Endothelial cell of hepatic sinusoid (primary cell): ENCODE data around the gene NELFE.
"Not testable (repeated sequence)": the region's sequence is repeated elsewhere in the genome, so short reads cannot be mapped to it uniquely, and the experiment has no call there.

Source experiments
- in situ Hi-C: cut with HindIII; loops from 2 replicates; pipeline ENCODE4 v1.10.0; 2017; ENCODE audit warnings: low sequenced_read_pairs

NELFE gene

DNA sequence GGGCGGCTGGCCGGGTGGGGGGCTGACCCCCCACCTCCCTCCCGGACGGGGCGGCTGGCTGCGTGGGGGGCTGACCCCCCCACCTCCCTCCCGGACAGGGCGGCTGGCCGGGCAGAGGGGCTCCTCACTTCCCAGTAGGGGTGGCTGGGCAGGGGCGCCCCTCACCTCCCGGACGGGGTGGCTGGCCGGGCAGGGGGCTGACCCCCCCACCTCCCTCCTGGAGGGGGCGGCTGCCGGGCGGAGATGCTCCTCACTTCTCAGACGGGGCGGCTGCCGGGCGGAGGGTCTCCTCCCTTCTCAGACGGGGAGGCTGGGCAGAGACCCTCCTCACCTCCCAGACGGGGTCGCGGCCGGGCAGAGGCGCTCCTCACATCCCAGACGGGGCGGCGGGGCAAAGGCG is 17.3 kb upstream of the NELFE start:
- in situ Hi-C loops, result not testable (repeated sequence)

DNA sequence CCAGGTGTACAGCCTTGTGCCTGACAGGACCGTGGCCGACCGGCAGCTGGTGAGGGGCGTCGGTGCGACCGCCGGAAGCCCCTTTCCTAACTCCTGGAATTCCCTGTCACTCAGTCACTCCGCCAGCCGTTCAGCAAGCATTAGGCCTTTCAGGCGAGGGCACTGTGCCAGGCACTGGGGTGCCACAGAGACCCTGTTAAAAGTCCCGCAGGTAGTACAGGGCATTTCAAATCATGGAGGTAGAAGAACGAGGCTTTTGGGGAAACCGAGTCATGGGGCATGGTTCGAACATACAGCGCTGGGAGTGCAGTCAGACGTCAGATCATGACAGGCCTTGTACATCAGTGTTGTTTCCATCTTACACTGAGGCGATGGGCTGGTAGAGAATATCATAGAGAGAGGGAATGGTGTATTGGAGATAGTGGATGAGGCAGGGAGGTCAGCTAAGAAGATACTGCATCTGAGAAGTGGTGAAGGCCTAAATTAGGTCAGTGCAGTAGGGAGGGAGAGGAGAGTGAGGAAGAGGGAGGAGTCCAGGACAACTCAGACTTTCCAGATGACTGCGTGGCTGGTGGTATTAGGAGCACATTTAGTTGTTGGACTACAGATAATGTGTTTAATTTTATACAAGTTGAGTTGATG is 14.1 kb upstream of the NELFE start:
- in situ Hi-C loops, result no loop called here

DNA sequence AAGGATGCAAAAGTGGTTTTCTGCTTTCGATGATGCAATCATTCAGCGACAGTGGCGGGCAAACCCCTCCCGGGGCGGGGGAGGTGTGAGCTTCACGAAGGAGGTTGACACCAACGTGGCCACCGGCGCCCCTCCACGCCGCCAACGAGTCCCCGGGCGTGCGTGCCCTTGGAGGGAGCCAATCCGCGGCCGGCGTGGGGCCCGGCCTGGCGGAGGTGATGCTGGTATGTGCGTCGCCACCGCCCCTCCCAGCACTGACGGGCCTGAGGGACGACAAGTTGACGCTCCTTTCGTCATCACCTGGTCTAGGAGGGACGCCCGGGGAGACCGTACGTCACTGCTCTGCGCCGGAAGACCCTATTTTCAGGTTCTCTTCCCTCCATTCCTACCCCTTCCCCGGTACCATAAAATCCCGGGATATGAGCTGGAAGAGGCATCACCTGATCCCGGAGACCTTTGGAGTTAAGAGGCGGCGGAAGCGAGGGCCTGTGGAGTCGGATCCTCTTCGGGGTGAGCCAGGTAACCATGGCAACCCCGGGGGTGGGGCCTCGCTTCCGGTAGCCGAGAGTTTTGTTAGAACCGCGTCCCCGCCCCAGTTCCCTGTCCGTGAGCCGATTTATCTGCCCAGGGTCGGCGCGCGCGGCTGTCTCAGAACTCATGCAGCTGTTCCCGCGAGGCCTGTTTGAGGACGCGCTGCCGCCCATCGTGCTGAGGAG is 13.4 kb upstream of the NELFE start, which contains the start of gene DXO:
DXO (minus strand) TSS at position 146 of the 716 bp plus-strand sequence. CDS start 463 bp downstream, outside the sequence.
- in situ Hi-C loops, result no loop called here

DNA sequence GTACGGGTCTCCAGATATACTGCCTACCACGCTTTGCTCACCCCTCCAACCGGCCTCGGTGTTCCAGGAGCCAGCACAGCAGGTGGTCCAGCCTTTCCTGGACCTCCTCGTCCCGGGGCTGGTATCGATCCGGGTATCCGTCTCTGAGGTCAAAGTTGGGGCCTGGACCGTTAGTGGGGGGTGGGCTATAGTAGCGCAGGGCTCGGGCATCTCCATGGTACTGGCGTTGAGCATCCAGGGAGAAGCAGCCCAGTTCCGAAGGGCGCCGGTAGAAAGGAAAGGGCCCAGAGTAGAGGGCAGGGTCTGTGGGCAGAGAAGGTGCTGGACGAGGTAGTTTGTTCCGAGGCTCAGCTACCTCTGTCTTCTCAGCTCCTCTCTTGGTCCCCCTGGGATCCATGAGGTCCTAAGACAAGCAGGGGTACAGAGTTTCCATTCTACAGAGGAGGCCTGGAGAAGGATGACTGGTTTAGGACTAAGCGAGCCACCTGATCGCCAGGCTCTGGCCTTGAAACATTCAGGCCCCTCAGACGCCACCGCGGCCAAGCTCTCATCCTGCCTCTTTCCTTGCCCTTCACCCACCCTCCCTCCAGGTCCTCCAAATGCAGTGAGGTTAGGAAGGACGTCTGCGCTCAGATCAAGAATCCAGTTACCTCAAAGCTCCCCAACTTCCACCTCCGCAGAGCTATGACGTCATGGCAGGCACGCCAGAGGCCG is 12.7 kb upstream of the NELFE start:
- in situ Hi-C loops, result no loop called here

DNA sequence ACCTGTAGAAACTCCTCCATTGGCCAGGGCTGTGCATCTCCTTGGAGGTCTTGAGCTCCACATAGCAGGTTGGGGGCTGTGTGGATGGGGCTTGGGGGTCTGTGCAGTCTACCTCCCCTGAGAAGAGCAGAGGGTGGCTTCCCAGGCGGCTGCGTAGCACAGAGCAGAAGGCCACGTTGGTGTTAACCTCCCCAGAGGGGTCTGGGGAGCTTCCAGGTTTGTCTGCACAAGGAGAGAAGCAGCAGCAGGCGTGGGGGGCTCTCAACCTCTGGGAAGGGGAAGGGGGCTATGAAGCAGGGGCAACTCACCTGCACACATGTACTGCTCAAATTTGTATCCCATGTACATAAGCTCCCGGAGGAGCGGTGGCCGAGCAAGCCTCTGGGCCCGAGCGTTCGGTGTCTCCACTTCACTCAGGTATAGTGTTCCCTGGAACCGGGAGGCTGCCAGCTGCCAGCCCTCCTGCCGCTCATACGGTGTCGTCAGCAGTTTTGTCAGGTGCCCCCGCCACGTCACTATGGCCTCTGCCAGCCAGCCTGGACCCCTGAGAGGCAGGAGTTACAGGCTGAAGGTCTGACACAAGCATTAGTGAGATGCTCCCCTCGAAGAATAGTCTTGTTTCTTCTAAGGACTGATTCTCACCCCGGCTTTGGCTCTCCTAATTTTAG is 12.0 kb upstream of the NELFE start:
- in situ Hi-C loops, result no loop called here

DNA sequence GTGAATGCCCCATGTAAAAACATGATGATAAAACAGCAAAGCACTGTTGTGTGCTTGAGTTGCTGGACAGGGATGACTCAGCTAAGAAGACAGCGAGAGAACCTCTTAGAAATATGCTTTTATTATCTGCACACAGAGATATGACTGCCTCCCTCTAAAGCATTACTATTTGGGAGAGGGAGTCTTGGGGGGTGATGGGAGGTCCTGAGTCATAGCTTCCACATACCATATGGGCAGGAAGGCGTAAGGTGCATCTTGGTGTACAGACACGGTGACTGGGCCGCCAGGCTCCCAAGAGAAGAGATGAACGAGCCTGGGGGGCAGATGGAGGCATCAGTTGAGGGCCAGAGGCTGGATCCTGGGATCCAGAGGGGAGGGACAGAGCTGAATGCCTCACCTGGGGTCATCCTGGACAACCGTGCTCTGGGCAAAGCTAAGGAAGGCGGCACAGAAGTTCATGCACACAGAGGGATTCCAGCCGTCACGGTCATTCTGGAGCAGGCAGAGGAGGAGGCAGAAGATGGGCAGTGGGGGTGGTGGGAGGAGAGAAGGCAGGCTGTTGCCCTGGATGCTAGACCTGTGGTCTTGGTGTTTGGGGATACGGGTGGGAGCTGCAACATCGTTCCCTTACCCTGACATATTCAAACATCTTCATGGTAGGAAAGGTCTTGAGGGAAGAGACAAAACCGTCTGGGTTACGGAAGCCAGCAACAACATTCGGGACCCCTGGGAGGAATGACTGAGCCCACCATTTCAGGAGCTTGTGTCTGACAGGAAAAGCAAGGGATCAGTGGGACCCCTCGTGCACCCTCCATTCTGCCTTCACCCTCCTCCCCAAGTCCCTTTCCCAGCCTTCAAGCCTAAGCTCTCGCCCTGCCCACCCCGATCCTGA is 11.2 kb upstream of the NELFE start:
- in situ Hi-C loops, result no loop called here

DNA sequence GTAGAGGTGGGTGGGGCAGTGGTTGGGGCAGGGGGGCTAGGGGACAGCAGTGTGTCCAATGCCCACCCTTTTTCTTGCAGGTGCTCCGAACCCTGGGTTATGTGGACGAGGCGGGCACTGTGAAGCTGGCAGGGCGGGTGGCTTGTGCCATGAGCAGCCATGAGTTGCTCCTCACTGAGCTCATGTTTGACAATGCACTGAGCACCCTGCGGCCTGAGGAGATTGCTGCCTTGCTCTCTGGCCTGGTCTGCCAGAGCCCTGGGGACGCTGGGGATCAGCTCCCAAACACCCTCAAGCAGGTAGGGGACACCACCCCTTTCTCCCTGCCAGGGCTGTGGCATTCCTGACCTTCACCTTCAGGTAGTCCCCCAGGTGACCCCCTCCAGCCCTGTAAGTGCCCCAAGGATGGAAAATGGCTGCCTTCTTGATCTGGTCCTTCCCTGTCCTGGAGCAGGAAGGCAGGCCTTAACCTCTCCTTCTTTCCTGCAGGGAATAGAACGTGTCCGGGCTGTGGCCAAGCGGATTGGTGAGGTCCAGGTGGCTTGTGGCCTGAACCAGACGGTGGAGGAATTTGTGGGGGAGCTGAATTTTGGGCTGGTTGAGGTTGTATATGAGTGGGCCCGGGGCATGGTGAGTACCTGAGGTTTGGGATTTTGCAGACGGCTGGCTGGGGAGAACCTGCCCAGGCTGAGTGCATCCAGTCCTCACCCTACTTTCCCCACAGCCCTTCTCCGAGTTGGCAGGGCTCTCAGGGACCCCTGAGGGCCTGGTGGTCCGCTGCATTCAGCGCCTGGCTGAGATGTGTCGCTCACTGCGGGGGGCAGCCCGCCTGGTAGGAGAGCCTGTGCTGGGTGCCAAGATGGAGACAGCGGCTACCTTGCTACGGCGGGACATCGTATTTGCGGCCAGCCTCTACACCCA is 10.3 kb upstream of the NELFE start:
- in situ Hi-C loops, result no loop called here

DNA sequence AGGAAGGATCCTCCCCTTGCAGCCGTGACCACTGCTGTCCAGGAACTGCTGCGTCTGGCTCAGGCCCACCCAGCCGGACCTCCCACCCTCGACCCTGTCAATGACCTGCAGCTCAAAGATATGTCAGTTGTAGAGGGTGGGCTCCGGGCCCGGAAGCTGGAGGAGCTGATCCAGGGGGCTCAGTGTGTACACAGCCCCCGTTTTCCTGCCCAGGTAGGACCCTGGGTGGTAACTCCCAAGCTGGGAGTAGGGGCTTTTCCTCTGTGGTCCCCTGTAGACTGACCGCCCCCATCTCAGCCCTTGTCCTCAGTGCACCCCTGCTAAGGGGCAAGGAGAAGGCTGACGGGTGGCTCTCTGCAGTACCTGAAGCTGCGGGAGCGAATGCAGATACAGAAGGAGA is 9.6 kb upstream of the NELFE start:
- in situ Hi-C loops, result no loop called here

DNA sequence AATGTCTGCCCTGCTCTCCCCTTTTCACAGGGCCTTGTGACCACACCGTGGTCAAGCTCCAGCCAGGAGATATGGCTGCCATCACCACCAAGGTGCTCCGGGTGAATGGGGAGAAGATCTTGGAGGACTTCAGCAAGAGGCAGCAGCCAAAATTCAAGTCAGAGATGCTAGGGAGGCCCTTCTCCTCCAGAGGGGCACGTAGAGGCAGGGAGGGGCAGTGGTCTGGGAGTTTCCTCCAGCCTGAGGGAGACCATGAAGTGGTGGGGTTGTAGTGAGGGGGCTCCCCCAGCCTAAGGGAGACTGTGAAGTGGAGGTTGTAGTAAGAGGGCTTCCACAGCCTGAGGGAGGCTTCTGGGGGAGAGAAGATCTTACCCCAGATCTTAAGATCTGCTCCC is 9.2 kb upstream of the NELFE start:
- in situ Hi-C loops, result no loop called here

DNA sequence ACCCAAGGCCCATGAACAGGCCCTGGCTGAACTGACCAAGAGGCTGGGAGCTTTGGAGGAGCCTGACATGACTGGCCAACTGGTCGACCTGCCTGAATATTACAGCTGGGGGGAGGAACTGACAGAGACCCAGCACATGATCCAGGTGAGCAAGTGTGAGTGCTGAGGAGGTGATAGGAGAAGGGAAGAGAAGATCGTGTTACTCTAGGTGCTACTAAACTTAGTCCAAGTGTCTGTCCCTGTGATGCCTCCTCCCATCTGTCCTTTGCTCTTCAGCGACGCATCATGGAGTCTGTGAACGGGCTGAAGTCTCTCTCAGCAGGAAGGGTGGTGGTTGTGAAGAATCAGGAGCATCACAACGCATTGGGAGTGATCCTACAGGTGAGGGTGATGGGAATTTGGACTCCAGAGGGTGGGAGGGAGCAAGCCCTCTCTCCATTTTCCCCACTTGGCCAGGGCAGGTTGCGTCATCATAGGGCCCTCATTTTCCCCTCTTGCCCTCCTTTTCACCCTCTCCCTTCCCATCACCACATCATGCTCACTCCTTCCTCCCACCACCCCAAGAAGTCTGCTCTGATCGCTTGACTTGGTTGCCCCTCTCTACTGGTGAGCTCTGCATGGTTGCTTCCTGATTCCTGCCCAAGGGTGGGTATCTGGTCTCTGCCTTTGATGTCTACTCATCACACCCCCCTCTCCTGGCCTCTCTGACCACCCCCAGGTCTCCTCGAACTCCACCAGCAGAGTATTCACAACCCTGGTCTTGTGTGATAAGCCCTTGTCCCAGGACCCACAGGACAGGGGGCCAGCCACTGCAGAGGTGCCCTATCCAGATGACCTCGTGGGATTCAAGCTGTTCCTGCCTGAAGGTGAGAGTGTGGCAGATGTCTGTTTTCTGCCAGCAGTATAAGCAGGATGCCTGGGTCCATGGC is 8.5 kb upstream of the NELFE start:
- in situ Hi-C loops, result no loop called here

DNA sequence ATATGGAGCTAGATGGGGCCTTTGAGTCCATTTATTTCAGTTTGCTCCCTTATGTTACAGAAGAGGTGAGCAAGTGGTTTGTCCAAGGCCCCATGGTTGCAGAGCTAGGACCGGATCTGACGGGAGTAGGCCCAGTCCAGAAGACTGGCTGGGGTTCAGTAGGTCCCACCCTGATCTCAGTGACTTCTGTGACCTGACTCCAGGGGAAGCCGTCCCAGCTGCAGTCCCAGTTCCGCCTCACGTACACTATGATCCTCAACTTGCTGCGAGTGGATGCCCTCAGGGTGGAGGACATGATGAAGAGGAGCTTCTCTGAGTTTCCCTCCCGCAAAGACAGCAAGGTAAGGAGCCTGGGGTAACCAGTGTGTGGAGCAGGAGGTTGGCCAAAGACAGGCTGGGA is 7.7 kb upstream of the NELFE start:
- in situ Hi-C loops, result no loop called here

DNA sequence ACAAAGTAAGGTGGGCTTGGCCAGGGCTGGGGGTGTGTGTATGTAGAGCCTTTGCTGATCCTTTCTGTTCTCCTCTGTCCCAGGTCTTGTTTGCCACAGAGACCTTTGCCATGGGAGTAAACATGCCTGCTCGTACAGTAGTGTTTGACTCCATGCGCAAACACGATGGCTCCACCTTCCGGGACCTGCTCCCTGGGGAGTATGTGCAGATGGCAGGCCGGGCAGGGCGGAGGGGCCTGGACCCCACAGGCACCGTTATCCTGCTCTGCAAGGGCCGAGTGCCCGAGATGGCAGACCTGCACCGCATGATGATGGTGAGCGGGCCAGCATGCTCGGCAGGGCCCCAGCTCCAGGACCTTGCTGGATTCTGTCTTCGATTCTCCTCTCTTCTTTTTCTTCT is 6.9 kb upstream of the NELFE start:
- in situ Hi-C loops, result no loop called here

DNA sequence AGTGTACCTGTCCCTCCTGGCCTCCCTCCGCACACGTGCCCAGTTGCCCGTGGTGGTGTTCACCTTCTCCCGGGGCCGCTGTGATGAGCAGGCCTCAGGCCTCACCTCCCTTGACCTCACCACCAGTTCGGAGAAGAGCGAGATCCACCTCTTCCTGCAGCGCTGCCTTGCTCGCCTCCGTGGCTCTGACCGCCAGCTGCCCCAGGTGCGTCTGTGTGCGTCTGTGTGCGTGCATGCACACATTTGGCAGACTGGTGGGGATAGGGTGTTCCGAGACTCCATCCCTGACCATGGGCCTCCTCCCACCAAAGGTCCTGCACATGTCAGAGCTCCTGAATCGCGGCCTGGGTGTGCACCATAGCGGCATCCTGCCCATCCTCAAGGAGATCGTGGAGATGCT is 5.2 kb upstream of the NELFE start:
- in situ Hi-C loops, result no loop called here

DNA sequence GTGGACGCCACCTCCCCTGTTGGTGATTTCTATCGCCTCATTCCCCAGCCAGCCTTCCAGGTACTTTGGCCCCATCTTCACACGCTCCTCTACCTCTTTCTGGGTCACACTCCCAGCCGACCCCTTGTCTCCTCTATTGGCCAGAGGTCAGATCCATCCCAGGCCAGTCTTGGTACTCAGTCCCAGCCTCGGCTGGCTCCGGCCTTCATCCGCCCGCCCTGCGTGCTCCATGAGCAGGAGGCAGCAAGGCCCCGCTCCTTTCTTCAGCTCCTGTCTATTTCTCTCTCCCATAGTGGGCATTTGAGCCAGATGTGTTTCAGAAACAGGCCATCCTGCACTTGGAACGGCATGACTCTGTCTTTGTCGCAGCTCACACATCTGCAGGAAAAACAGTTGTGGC is 2.8 kb upstream of the NELFE start:
- in situ Hi-C loops, result no loop called here

DNA sequence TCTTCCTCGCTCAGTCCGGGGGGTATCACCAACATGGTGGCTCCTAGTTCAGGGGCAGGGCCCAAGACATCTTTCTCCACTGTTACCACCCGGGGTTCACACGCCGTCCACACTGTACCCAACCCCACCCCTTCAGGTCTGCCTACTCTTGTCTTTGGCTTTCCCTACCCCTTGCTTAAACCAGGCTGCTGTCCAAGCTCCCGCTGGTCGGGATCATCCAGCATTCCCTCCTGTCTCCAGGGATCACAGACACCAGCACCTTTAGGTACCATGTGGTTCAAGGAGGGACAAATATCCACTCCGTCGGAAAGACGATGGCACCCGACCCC is 395 bp downstream of the NELFE start:
- in situ Hi-C loops, result no loop called here

DNA sequence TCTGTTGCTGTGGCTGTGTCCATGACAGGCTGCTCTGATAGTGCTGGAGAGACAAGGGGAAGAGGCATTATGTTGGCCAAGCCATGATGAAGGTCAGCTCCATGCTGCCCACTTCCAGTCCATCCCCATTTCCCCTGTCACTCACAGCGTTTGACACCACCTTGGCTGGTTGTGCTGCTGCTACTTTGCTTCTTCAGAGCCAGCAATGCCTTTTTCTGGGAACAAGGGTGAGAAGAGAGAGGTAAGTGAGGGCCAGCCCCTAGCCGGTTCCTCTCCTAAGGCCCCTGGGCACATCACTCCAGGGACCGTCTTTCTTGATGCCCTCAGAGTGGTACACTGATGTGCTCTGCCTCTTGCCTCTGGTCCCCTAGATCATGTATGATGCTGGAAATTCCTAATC is 2.0 kb downstream of the NELFE start:
- in situ Hi-C loops, result no loop called here

DNA sequence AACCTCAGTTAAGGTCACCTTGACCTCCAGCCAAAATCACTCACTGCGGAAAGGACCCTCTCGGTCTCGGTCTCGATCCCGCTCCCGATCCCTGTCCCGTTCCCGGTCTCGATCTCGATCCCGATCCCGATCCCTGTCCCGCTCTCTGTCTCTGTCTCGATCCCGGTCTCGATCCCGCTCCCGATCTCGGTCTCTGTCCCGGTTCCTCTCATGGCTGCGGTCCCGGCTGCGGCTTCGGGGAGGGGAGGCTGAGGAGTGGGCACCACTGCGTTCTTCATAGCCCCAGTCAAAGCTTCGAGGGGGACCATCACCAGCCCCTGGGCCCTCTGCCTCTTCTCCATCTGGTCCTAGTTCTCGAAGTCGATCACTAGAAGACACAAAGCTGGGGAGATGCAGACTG is 4.3 kb downstream of the NELFE start:
- in situ Hi-C loops, result no loop called here

DNA sequence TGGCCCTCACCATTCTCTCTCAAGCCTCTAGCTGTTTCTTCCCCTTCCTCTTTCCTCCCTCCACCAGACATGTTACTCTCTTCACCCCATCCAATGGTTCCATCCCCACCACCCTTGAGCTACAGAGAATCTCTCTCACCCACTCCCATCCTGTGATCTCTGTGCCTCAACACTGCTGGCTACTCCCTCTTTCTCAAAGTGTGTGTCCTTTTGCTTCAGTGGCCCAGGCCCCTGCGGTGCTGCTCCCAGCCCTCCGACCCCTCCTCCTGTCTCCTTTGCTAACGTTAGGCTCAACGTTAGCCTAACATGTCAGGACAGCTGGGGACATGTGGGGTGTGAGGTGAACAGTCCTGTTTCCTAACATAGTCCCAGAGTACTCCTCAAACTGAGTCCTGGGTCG is 5.9 kb downstream of the NELFE start:
- in situ Hi-C loops, result no loop called here
